ENCODE results near the gene CBFB. TPM values are rescaled to one million over a fixed set of nuclear protein-coding genes. Genes with fewer than 3 reads are reported as not detected.

CBFB gene
- total and polyA plus RNA-seq, 9 of the 15 experiments (the other 6 are each of a cell fraction or from before 2014, with no cell fraction given), result 22.0 to 112 (median 66.5) TPM

DNA sequence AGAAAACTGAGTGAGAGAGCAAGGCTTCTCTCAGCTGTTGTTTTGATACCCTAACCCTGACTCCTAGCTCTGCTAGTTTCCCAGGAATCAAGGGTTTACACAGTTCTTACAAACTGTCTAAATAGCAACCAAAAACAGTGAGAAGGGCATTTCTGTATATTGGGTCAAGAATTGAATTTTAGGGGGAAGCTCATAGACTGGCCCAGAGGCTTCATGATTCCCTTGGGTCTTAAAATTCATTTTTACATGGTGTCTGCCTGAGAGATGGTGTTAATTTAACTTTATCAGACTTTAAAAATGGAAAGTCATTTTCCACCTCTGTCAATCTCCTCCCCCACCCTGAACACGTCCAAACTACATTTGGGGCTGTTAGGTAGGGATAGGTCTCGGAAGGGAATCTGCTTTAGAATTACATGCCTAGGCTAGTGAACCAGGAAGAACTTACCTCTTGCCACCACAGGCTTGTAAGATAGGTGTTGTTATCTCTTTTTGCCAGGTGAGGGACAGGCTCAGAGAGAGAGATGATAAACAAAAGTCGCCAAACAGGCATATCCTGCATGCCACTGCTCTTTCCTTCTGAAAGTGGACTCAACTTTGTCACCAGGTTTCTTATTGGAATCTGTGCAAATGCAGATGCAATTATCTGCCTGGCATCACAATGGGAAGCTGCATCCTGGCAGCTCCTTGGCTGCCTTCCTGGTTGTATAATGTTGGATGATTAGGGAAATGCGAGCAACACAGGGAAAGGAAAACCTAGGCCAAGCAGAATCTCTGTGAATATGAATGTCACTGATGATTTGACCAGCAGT, 83.8 kb downstream of the CBFB start (continued):
- TF ChIP-seq, protein P1, sequence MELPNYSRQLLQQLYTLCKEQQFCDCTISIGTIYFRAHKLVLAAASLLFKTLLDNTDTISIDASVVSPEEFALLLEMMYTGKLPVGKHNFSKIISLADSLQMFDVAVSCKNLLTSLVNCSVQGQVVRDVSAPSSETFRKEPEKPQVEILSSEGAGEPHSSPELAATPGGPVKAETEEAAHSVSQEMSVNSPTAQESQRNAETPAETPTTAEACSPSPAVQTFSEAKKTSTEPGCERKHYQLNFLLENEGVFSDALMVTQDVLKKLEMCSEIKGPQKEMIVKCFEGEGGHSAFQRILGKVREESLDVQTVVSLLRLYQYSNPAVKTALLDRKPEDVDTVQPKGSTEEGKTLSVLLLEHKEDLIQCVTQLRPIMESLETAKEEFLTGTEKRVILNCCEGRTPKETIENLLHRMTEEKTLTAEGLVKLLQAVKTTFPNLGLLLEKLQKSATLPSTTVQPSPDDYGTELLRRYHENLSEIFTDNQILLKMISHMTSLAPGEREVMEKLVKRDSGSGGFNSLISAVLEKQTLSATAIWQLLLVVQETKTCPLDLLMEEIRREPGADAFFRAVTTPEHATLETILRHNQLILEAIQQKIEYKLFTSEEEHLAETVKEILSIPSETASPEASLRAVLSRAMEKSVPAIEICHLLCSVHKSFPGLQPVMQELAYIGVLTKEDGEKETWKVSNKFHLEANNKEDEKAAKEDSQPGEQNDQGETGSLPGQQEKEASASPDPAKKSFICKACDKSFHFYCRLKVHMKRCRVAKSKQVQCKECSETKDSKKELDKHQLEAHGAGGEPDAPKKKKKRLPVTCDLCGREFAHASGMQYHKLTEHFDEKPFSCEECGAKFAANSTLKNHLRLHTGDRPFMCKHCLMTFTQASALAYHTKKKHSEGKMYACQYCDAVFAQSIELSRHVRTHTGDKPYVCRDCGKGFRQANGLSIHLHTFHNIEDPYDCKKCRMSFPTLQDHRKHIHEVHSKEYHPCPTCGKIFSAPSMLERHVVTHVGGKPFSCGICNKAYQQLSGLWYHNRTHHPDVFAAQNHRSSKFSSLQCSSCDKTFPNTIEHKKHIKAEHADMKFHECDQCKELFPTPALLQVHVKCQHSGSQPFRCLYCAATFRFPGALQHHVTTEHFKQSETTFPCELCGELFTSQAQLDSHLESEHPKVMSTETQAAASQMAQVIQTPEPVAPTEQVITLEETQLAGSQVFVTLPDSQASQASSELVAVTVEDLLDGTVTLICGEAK (IDR thresholded peaks at IDR 0.05), result no peak
- TF ChIP-seq, protein P1 (CRISPR knock-in tag; IDR thresholded peaks at IDR 0.05), result no peak
- TF ChIP-seq ZEB2 (IDR thresholded peaks at IDR 0.05) (0 out of 2 replicates have a peak, but pooled peaks have one; percentile 49), BCLAF1 (IDR thresholded peaks at IDR 0.05; ENCODE audit: borderline replicate concordance in 1 of 2, control insufficient read depth in 1 of 2, low read depth in 2 of 2, low read length in 1 of 2) (no peak), SMARCE1 (IDR thresholded peaks at IDR 0.05) (peak; percentile 31; the same call in 1 of the 2 replicates), CTBP1 (IDR thresholded peaks at IDR 0.05; ENCODE audit: borderline replicate concordance) (peak; percentile 18; the same call in 1 of the 2 replicates), ZNF253 (CRISPR knock-in tag; conservative IDR thresholded peaks at IDR 0.05) (no peak), POLR3G (IDR thresholded peaks at IDR 0.05; ENCODE audit: extremely low read depth, insufficient read length, insufficient replicate concordance) (no peak), FOXA3 (CRISPR knock-in tag; conservative IDR thresholded peaks at IDR 0.05 in 1 of 2, IDR thresholded peaks at IDR 0.05 in 1 of 2) (0 out of 4 replicates have a peak, but pooled peaks of 1 of the 2 experiments have one; percentile 21), DPF2 (IDR thresholded peaks at IDR 0.05) (peak; percentile 69), ELF1 (tag; IDR thresholded peaks at IDR 0.05) (no peak), C11orf30 (IDR thresholded peaks at IDR 0.05; ENCODE audit: low read depth) (no peak), MCM3 (IDR thresholded peaks at IDR 0.05) (no peak)
- TF ChIP-seq, protein P2, sequence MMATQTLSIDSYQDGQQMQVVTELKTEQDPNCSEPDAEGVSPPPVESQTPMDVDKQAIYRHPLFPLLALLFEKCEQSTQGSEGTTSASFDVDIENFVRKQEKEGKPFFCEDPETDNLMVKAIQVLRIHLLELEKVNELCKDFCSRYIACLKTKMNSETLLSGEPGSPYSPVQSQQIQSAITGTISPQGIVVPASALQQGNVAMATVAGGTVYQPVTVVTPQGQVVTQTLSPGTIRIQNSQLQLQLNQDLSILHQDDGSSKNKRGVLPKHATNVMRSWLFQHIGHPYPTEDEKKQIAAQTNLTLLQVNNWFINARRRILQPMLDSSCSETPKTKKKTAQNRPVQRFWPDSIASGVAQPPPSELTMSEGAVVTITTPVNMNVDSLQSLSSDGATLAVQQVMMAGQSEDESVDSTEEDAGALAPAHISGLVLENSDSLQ (IDR thresholded peaks at IDR 0.05), result peak; percentile 68
